Activated B cell treated with CpG ODN at 0.5 μM for 24 hours (primary cell): ENCODE data around the gene DUSP22. TPM values are rescaled to one million over a fixed set of nuclear protein-coding genes. Genes with fewer than 3 reads are reported as not detected.

Source experiments
- ATAC-seq: fragments of 200-7000 bp; cut with Tn5 transposase; one replicate; pipeline ENCODE4 v1.10.0; 2021; ENCODE audit warnings: low read depth, mild to moderate bottlenecking, moderate library complexity
- CTCF ChIA-PET: fragments of 350-600 bp; sonication (Branson Sonifier 250); formaldehyde crosslinking; loops from one replicate; lab custom pipeline; 2021; ENCODE audit warnings: antibody characterized with exemption; lab: Charles Lee
- POLR2A ChIA-PET: fragments of 350-600 bp; sonication (Branson Sonifier 250); formaldehyde crosslinking; loops from one replicate; lab custom pipeline; 2021; ENCODE audit warnings: antibody characterized with exemption; lab: Charles Lee
- DNase-seq: peaks from one replicate; pipeline ENCODE4 v3.0.0; 2022
- H3K27ac Mint-ChIP-seq: one replicate; pipeline ENCODE4 v1.8.0; 2020; ENCODE audit warnings: mixed read lengths
- H3K27me3 Mint-ChIP-seq: one replicate; pipeline ENCODE4 v1.8.0; 2021; ENCODE audit warnings: mixed read lengths
- H3K36me3 Mint-ChIP-seq: one replicate; pipeline ENCODE4 v1.8.0; 2021; ENCODE audit warnings: low read depth, mixed read lengths
- H3K4me1 Mint-ChIP-seq: one replicate; pipeline ENCODE4 v1.8.0; 2021; ENCODE audit warnings: mixed read lengths
- H3K4me3 Mint-ChIP-seq: one replicate; pipeline ENCODE4 v1.8.0; 2020; ENCODE audit warnings: mild to moderate bottlenecking, mixed read lengths
- H3K9me3 Mint-ChIP-seq: one replicate; pipeline ENCODE4 v1.8.0; 2020; ENCODE audit warnings: mixed read lengths
- CTCF ChIP-seq: fragments of 200-600 bp; IDR thresholded peaks from one replicate; pipeline ENCODE4 v1.8.0; 2022; ENCODE audit warnings: antibody characterized with exemption, mild to moderate bottlenecking
- intact Hi-C: fragments of 100-400 bp; cut with micrococcal nuclease; formaldehyde crosslinking; loops from one replicate; pipeline ENCODE4 v1.15.1; 2024
- total RNA-seq: library from RNA; stranded (reverse); gene quantifications from 2 replicates; pipeline ENCODE4 v1.2.3, GENCODE V29; 2022

Gene DUSP22
- total RNA-seq, 1 donor from 2014 or later, result 153 TPM

- CTCF ChIA-PET, result interaction anchor here (0.6 kb wide), 1 partner anchor 36 kb away, joined by 3 read pairs; no protein-coding TSS in a partner anchor
- Mint-ChIP-seq H3K4me3 (peak overlapping the region; percentile 19), H3K27ac (peak overlapping the region; percentile 30), H3K9me3 (no peaks in the 10 kb centered on the region), H3K36me3 (no peaks in the 10 kb centered on the region), H3K27me3 (no peaks in the 10 kb centered on the region), H3K4me1 (peaks cover 67% of the 10 kb centered on the region)
- DNase-seq (no peak), ATAC-seq (peak; percentile 65)
- intact Hi-C loops, result no loop called here
- POLR2A ChIA-PET, result interaction anchor here (1.3 kb wide), 1 partner anchor 9 kb away, joined by 3 read pairs; no protein-coding TSS in a partner anchor
- TF ChIP-seq CTCF, result no peak
Observed at GRCh38 chr6:251920-252319, 40.4 kb upstream of the DUSP22 start.

- DNase-seq (no peak), ATAC-seq (no peak)
- H3K27ac Mint-ChIP-seq, result peak overlapping the region; percentile 3
- ChIA-PET POLR2A (interaction anchor here (1.3 kb wide), 1 partner anchor 8 kb away, joined by 3 read pairs; no protein-coding TSS in a partner anchor), CTCF (interaction anchor here (0.6 kb wide), 1 partner anchor 37 kb away, joined by 3 read pairs; no protein-coding TSS in a partner anchor)
- no peaks in the 10 kb centered on the region for H3K27me3 Mint-ChIP-seq
- intact Hi-C loops, result no loop called here
- TF ChIP-seq CTCF, result no peak
- H3K4me1 Mint-ChIP-seq, result peaks cover 70% of the 10 kb centered on the region
- H3K4me3 Mint-ChIP-seq, result no peak overlapping the region
- H3K9me3 Mint-ChIP-seq, result no peaks in the 10 kb centered on the region
- H3K36me3 Mint-ChIP-seq, result no peaks in the 10 kb centered on the region
Observed at GRCh38 chr6:252775-253535, 39.3 kb upstream of the DUSP22 start.

- TF ChIP-seq CTCF, result no peak
- Mint-ChIP-seq H3K36me3 (no peaks in the 10 kb centered on the region), H3K9me3 (peaks cover 3% of the 10 kb centered on the region), H3K27ac (no peak overlapping the region), H3K27me3 (no peaks in the 10 kb centered on the region), H3K4me1 (peaks cover 72% of the 10 kb centered on the region), H3K4me3 (no peak overlapping the region)
- ATAC-seq, result no peak
- intact Hi-C loops, result no loop called here
- DNase-seq, result no peak
- ChIA-PET CTCF (interaction anchor here (1.3 kb wide), 1 partner anchor 27 kb away, joined by 3 read pairs; no protein-coding TSS in a partner anchor), POLR2A (interaction anchor here (0.7 kb wide), 1 partner anchor 91 kb away, joined by 3 read pairs; no protein-coding TSS in a partner anchor)
Observed at GRCh38 chr6:254016-254415, 38.3 kb upstream of the DUSP22 start.

GRCh38 chr6:255041-255750, 37.1 kb upstream of the DUSP22 start:
- Mint-ChIP-seq H3K9me3 (peaks cover 5% of the 10 kb centered on the region), H3K4me3 (no peak overlapping the region), H3K4me1 (peaks cover 75% of the 10 kb centered on the region), H3K36me3 (no peaks in the 10 kb centered on the region), H3K27me3 (no peaks in the 10 kb centered on the region), H3K27ac (no peak overlapping the region)
- no peak for TF ChIP-seq CTCF
- intact Hi-C loops, result loop anchor here (5.0 kb wide), 1 partner anchor 37 kb away; the partner anchor contains the start of gene DUSP22
- DNase-seq (no peak), ATAC-seq (no peak)
- CTCF ChIA-PET, result no interaction called here
- POLR2A ChIA-PET, result interaction anchor here (1.9 kb wide), 1 partner anchor 137 kb away, joined by 6 read pairs; the partner anchor contains the start of gene IRF4

- Mint-ChIP-seq H3K36me3 (no peaks in the 10 kb centered on the region), H3K27me3 (no peaks in the 10 kb centered on the region), H3K4me1 (peaks cover 77% of the 10 kb centered on the region), H3K4me3 (no peak overlapping the region), H3K27ac (no peak overlapping the region), H3K9me3 (peaks cover 5% of the 10 kb centered on the region)
- DNase-seq, result no peak
- TF ChIP-seq CTCF, result no peak
- CTCF ChIA-PET, result no interaction called here
- intact Hi-C loops, result loop anchor here (5.0 kb wide), 1 partner anchor 37 kb away; the partner anchor contains the start of gene DUSP22
- POLR2A ChIA-PET, result interaction anchor here (1.3 to 1.9 kb wide), 2 partner anchors 31 to 136 kb away, joined by 4 to 6 read pairs; partner anchors contain the start of gene IRF4
- ATAC-seq, result no peak
Observed at GRCh38 chr6:255751-256083, 36.6 kb upstream of the DUSP22 start.
